Kidney epithelial cell (primary cell): ENCODE measurements around the gene CD6. TPM values are rescaled to one million over a fixed set of nuclear protein-coding genes. Genes with fewer than 3 reads are reported as not detected.
"Not testable (repeated sequence)": the region's sequence is repeated elsewhere in the genome, so short reads cannot be mapped to it uniquely, and the experiment has no call there.

ENCODE experiments used
- DNase-seq: peaks from one replicate; pipeline ENCODE4 v3.0.0-alpha.2; 2010; ENCODE audit warnings: low read depth
- H3K27me3 ChIP-seq: 2 replicates; pipeline ENCODE4 v1.6.0; 2011; ENCODE audit warnings: low read length; ENCODE audit not compliant: control insufficient read depth, insufficient read depth
- H3K36me3 ChIP-seq: 2 replicates; pipeline ENCODE4 v1.5.1; 2011; ENCODE audit warnings: low read length; ENCODE audit not compliant: control insufficient read depth, insufficient read depth
- H3K4me3 ChIP-seq: 2 replicates; pipeline ENCODE4 v1.5.1; 2011; ENCODE audit warnings: low read depth, mild to moderate bottlenecking, control low read depth, low read length
- CTCF ChIP-seq: IDR thresholded peaks from 2 replicates; pipeline ENCODE4 v1.5.1; 2011; ENCODE audit warnings: mild to moderate bottlenecking, moderate library complexity, low read length, control low read depth, inconsistent platforms; ENCODE audit not compliant: insufficient read depth, poor library complexity, severe bottlenecking
- total RNA-seq: library from RNA; depleted of rRNA; stranded (reverse); fragments of >200 nt; gene quantifications from 2 replicates; pipeline ENCODE4 v1.2.3, GENCODE V29; 2015

Gene CD6
- total RNA-seq, 1 donor from 2014 or later = 0.29 TPM

GRCh38 chr11:60972182-60973030 lies 926 bp downstream of the CD6 start:
- Histone ChIP-seq H3K27me3 (no peaks in the 10 kb centered on the region), H3K4me3 (no peak overlapping the region), H3K36me3 (no peaks in the 10 kb centered on the region)
- DNase-seq = no peak
- no peak for TF ChIP-seq CTCF

GRCh38 chr11:60973699-60974098 lies 2.2 kb downstream of the CD6 start:
- Histone ChIP-seq H3K4me3 (no peak overlapping the region), H3K36me3 (no peaks in the 10 kb centered on the region), H3K27me3 (no peaks in the 10 kb centered on the region)
- TF ChIP-seq CTCF = no peak
- DNase-seq = no peak

GRCh38 chr11:60974316-60974715 lies 2.8 kb downstream of the CD6 start:
- not testable (repeated sequence) for H3K27me3 ChIP-seq, DNase-seq, H3K4me3 ChIP-seq, H3K36me3 ChIP-seq

- Histone ChIP-seq H3K4me3 (no peak overlapping the region), H3K27me3 (no peaks in the 10 kb centered on the region), H3K36me3 (no peaks in the 10 kb centered on the region)
- no peak for TF ChIP-seq CTCF
- no peak for DNase-seq
Measured at GRCh38 chr11:60974726-60975125, 3.2 kb downstream of the CD6 start.

- TF ChIP-seq CTCF = no peak
- H3K4me3 ChIP-seq = no peak overlapping the region
- no peaks in the 10 kb centered on the region for H3K36me3 ChIP-seq
- DNase-seq = no peak
- no peaks in the 10 kb centered on the region for H3K27me3 ChIP-seq
Measured at GRCh38 chr11:60977224-60977623, 5.7 kb downstream of the CD6 start.

GRCh38 chr11:60977836-60978235 lies 6.4 kb downstream of the CD6 start:
- no peak for DNase-seq
- Histone ChIP-seq H3K4me3 (no peak overlapping the region), H3K36me3 (no peaks in the 10 kb centered on the region), H3K27me3 (no peaks in the 10 kb centered on the region)
- no peak for TF ChIP-seq CTCF
